GM12865 (cell line): ENCODE measurements around the gene RNF115.
A peak's percentile ranks its signal among the peaks of the same experiment; 100 is the strongest.
"Not testable (repeated sequence)": the region's sequence is repeated elsewhere in the genome, so short reads cannot be mapped to it uniquely, and the experiment has no call there.

Experiments
- DNase-seq: peaks from one replicate; pipeline ENCODE4 v3.0.0; 2010; ENCODE audit warnings: low read depth
- H3K4me3 ChIP-seq: 2 replicates; pipeline ENCODE4 v1.5.1; 2011; ENCODE audit warnings: mild to moderate bottlenecking, low read depth, low read length, control low read depth
- TF ChIP-seq, protein P1 (sequence below): IDR thresholded peaks from 2 replicates; pipeline ENCODE4 v1.5.1; 2011; ENCODE audit warnings: low read length, control low read depth, low read depth, inconsistent platforms; ENCODE audit not compliant: insufficient read depth; ENCODE audit errors: missing control alignments

Gene RNF115

DNA sequence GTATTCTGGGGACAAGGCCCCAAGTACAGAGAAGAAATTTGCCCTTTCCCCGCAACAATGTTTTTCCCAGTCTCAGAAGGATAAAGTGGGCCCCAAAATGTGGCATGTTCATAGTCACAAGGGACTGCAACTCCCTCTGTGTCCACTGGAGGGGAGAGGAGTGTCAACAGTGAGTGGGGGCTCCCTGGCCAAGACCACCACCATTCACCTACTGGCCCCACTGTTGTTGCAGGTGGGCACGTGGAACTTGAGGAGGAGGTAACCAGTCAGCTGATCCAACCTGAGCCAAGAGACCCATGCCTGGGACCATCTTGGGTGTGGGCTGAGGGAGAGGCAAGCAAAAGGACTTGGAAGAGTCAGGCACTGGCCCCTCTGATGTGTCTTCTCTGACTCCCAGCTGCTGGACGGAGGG lies 22.3 kb upstream of the RNF115 start:
- H3K4me3 ChIP-seq = peak overlapping the region; percentile 65
- TF ChIP-seq, protein P1, sequence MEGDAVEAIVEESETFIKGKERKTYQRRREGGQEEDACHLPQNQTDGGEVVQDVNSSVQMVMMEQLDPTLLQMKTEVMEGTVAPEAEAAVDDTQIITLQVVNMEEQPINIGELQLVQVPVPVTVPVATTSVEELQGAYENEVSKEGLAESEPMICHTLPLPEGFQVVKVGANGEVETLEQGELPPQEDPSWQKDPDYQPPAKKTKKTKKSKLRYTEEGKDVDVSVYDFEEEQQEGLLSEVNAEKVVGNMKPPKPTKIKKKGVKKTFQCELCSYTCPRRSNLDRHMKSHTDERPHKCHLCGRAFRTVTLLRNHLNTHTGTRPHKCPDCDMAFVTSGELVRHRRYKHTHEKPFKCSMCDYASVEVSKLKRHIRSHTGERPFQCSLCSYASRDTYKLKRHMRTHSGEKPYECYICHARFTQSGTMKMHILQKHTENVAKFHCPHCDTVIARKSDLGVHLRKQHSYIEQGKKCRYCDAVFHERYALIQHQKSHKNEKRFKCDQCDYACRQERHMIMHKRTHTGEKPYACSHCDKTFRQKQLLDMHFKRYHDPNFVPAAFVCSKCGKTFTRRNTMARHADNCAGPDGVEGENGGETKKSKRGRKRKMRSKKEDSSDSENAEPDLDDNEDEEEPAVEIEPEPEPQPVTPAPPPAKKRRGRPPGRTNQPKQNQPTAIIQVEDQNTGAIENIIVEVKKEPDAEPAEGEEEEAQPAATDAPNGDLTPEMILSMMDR = peak; percentile 75
- DNase-seq = peak; percentile 52

DNA sequence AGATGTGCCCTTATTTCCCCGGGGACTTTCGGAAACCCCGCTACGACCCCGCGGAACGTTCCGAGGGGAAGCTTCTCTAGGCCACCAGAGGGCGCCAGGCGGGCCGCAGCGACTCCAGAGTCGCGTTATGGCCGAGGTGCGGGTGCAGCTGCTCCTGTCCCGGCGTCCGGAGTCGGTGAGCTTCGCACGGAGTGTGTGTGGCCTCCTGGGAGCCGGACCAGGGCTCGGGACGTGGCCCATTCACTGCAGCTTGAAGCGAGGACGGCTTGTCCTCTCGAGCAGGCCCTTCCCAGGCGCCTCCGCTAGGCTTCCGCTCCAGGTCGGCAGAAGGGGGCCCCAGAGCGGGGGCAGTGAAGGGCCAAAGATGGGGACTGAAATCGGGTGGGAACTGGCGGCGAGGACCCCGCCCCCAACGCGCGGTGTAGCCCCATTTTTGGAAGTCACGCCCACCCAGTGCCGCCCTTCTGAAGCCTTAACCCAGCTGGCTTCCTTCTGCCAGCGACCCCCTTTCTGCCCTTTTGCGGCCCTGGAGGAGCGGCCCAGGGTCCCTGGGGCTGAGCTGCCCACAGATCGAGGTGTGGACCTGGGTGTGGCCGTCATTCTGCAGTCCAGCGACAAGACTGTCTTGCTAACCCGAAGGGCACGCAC lies 21.7 kb upstream of the RNF115 start, which contains the start of gene NUDT17:
Gene NUDT17 (plus strand): TSS at position 117 of the 648 bp plus-strand sequence. CDS start 11 bp downstream, at position 128.
- peak; percentile 85 for DNase-seq
- TF ChIP-seq, protein P1 = peak; percentile 95
- H3K4me3 ChIP-seq = peak within 1 kb of the TSS; percentile 65

DNA sequence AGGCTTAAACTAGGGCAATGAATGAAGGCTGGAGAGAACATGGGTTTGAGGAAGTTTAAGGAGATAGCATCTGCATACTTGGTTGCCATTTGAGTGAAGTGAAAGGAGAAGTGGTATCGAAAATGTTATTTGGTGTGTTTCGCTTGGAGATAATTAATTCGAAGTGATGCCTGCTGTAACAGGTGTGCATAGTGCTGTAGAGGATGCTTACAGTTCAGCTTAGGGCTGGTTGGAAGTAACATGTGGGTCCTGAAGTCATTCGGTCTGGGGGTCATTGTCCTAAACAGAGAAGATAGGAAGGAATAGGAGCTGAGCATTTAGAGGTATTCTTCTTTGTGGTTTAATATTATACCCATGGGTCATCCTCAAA lies 21.2 kb upstream of the RNF115 start:
- peak overlapping the region; percentile 65 for H3K4me3 ChIP-seq
- TF ChIP-seq, protein P1 = no peak
- DNase-seq = peak; percentile 74

DNA sequence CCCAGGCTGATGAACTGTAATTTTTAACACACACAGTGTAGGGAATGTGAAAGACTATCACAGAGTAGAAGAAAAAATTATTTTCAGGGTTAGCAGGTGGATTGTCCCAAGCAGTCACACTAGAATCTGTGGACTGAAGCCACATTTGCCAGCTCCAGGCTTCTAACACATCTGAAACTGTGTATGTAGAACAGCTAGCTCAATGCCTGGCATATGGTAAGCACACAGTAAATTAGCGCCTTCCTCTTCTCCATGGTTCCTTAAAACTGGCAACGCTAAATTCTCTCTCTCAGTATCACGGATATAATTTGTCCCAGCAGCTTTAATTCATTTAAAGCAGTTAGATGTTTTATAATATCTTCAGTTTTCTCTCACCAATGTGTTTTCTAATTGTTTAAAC lies 19.1 kb upstream of the RNF115 start:
- TF ChIP-seq, protein P1 = no peak
- no peak for DNase-seq
- no peak overlapping the region for H3K4me3 ChIP-seq

DNA sequence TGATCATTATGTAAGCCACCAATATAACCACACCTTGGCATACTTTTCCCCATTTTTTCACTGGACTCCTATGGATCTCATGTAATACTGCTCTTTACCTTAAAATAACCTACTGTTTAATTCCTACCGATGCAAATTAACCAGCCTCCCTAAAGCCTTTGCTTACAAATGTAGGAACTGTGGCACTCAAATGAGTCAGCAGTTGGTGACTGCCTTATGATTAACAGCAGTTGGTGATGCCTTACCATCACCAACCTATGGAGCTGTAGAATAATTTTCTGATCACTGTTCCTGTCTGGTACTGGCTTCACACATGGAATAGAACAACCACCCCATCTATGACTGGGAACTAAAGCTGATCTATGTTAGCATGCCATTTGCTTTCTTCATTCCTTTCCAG lies 13.8 kb upstream of the RNF115 start:
- no peak for DNase-seq
- TF ChIP-seq, protein P1 = no peak
- H3K4me3 ChIP-seq = no peak overlapping the region

DNA sequence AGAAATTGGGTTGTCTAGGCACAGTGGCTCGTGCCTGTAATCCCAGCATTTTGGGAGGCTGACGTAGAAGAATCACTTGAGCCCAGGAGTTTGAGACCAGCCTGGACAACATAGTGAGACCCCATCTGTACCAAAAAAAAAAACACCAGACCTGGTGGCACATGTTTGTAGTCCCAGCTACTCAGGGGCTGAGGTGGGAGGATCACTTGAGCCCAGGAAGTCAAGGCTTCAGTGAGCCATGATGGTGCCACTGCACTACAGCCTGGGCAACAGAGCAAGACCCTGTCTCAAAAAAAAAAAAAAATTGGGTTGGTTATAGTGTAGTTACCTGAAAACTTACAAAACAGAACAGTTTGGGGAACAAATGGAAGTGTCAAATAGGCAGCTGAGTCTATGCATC lies 6.9 kb upstream of the RNF115 start:
- DNase-seq, H3K4me3 ChIP-seq: not testable (repeated sequence)

DNA sequence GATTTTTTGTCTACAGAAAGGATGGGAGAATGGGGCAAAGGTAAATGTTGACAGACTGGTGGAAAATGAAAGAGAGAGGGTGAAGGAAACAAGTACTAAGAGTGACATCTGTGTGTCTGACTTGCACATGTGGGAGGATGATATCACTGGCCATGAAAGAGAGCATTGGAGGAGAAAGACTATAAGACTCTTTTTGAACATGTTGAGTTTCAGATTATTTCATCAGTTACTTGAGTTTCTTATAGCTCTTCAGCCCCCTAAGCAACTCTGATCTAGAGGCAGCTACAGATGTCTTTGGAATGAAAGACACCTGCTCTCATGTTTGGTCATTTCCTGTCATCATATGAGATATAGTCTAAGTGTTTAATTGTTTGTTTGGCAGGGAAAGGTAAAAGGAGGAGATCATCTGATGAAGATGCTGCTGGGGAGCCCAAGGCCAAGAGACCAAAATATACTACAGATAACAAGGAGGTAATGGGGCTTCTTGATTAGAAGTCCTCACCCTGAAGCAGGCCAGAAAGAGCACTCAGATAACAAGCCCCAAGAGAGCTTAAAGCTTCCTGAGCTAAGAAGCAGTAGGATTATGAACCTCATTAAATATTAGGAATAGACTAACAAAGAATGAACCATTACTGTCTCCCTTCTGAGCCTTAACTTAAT lies 4.6 kb upstream of the RNF115 start:
- TF ChIP-seq, protein P1 = no peak
- H3K4me3 ChIP-seq = no peak overlapping the region
- peak; percentile 38 for DNase-seq
